Activated naive CD4-positive, alpha-beta T cell treated with anti-CD3 and anti-CD28 coated beads, Interleukin-2, amount 50 U/mL, for 72 hours (primary cell): ENCODE measurements around the gene AIP. TPM values are rescaled to one million over a fixed set of nuclear protein-coding genes. Genes with fewer than 3 reads are reported as not detected.
"Not testable (repeated sequence)": the region's sequence is repeated elsewhere in the genome, so short reads cannot be mapped to it uniquely, and the experiment has no call there.

Experiments used
- ATAC-seq, 2 donors: fragments of 150-1000 bp; cut with Tn5 transposase; 2 replicates each; pipeline ENCODE4 v1.10.0; 2021; ENCODE audit warnings: mild to moderate bottlenecking in 2 of 2, moderate library complexity in 2 of 2
- DNase-seq, 2 donors: peaks; one replicate each; pipeline ENCODE4 v3.0.0; 2021 to 2022; ENCODE audit warnings: low spot score in 2 of 2
- H3K27ac Mint-ChIP-seq, 2 donors: one replicate each; pipeline ENCODE4 v1.8.0; 2022; ENCODE audit warnings: mild to moderate bottlenecking in 2 of 2, mixed read lengths in 2 of 2
- H3K36me3 Mint-ChIP-seq, 2 donors: one replicate each; pipeline ENCODE4 v1.8.0; 2022; ENCODE audit warnings: mixed read lengths in 2 of 2
- H3K9me3 Mint-ChIP-seq, 2 donors: one replicate each; pipeline ENCODE4 v1.8.0; 2022; ENCODE audit warnings: mixed read lengths in 2 of 2
- total RNA-seq, 2 donors: library from RNA; stranded (reverse); gene quantifications; one replicate each; pipeline ENCODE4 v1.2.3, GENCODE V29; 2022

Gene AIP
- total RNA-seq, 2 donors from 2014 or later = 151 to 207 TPM

- DNase-seq (peak in 1 of 2 donors; percentile 61), ATAC-seq (no peak)
- Mint-ChIP-seq H3K9me3 (no peaks in the 10 kb centered on the region), H3K27ac (peak overlapping the region; percentile 97), H3K36me3 (peaks cover 8 to 15% of the 10 kb centered on the region in 2 donors)
Measured at GRCh38 chr11:67506426-67507051, 23.7 kb downstream of the AIP start.

- Mint-ChIP-seq H3K27ac (peak overlapping the region; percentile 97), H3K9me3 (no peaks in the 10 kb centered on the region), H3K36me3 (peaks cover 8 to 15% of the 10 kb centered on the region in 2 donors)
- DNase-seq (no peak), ATAC-seq (no peak)
Measured at GRCh38 chr11:67507242-67507863, 24.5 kb downstream of the AIP start.

- H3K36me3 Mint-ChIP-seq = peaks cover 8 to 12% of the 10 kb centered on the region in 2 donors
- peak within 1 kb of the TSS; percentile 97 to 99 for H3K27ac Mint-ChIP-seq
- ATAC-seq (peak; percentile 75 to 77), DNase-seq (peak; percentile 97 to 99)
- H3K9me3 Mint-ChIP-seq = no peaks in the 10 kb centered on the region
Measured at GRCh38 chr11:67507864-67508485, 25.1 kb downstream of the AIP start, which contains the start of gene CDK2AP2. Gene CDK2AP2 (minus strand): TSS chr11:67508162. CDS start chr11:67508082, 80 bp downstream.

GRCh38 chr11:67508486-67509121 lies 25.8 kb downstream of the AIP start:
- no peaks in the 10 kb centered on the region for H3K9me3 Mint-ChIP-seq
- ATAC-seq (peak; percentile 32 to 38), DNase-seq (peak; percentile 98 to 99)
- H3K36me3 Mint-ChIP-seq = peaks cover 8 to 10% of the 10 kb centered on the region in 2 donors
- H3K27ac Mint-ChIP-seq = peak overlapping the region; percentile 97 to 99

- ATAC-seq (no peak), DNase-seq (no peak)
- Mint-ChIP-seq H3K36me3 (peaks cover 8 to 10% of the 10 kb centered on the region in 2 donors), H3K9me3 (no peaks in the 10 kb centered on the region), H3K27ac (no peak overlapping the region)
Measured at GRCh38 chr11:67510023-67510345, 27.2 kb downstream of the AIP start.

- DNase-seq, H3K36me3 Mint-ChIP-seq, H3K27ac Mint-ChIP-seq, ATAC-seq, H3K9me3 Mint-ChIP-seq: not testable (repeated sequence)
Measured at GRCh38 chr11:67511558-67511957, 28.7 kb downstream of the AIP start.

- no peak for ATAC-seq
- DNase-seq = no peak
- no peaks in the 10 kb centered on the region for H3K36me3 Mint-ChIP-seq
- H3K27ac Mint-ChIP-seq = no peak overlapping the region
- no peaks in the 10 kb centered on the region for H3K9me3 Mint-ChIP-seq
Measured at GRCh38 chr11:67514116-67514515, 31.3 kb downstream of the AIP start.

- ATAC-seq = no peak
- no peaks in the 10 kb centered on the region for H3K36me3 Mint-ChIP-seq
- no peaks in the 10 kb centered on the region for H3K9me3 Mint-ChIP-seq
- no peak overlapping the region for H3K27ac Mint-ChIP-seq
- no peak for DNase-seq
Measured at GRCh38 chr11:67516806-67517205, 34.0 kb downstream of the AIP start.

- ATAC-seq = no peak
- no peaks in the 10 kb centered on the region for H3K9me3 Mint-ChIP-seq
- H3K27ac Mint-ChIP-seq = peak overlapping the region in 1 of 2 donors; percentile 44
- no peaks in the 10 kb centered on the region for H3K36me3 Mint-ChIP-seq
- DNase-seq = no peak
Measured at GRCh38 chr11:67517784-67518552, 35.1 kb downstream of the AIP start.

- no peaks in the 10 kb centered on the region for H3K36me3 Mint-ChIP-seq
- no peak overlapping the region for H3K27ac Mint-ChIP-seq
- DNase-seq (no peak), ATAC-seq (no peak)
- no peaks in the 10 kb centered on the region for H3K9me3 Mint-ChIP-seq
Measured at GRCh38 chr11:67519726-67520125, 36.9 kb downstream of the AIP start.

- no peak overlapping the region for H3K27ac Mint-ChIP-seq
- no peak for ATAC-seq
- H3K36me3 Mint-ChIP-seq = no peaks in the 10 kb centered on the region
- H3K9me3 Mint-ChIP-seq = no peaks in the 10 kb centered on the region
- DNase-seq = no peak
Measured at GRCh38 chr11:67520856-67521824, 38.3 kb downstream of the AIP start.

- ATAC-seq (no peak), DNase-seq (no peak)
- no peak overlapping the region for H3K27ac Mint-ChIP-seq
Measured at GRCh38 chr11:67521924-67522323, 39.1 kb downstream of the AIP start.

GRCh38 chr11:67522338-67522737 lies 39.5 kb downstream of the AIP start:
- no peaks in the 10 kb centered on the region for H3K36me3 Mint-ChIP-seq
- ATAC-seq (no peak), DNase-seq (no peak)
- peaks cover under 1 to 7% of the 10 kb centered on the region in 2 donors for H3K9me3 Mint-ChIP-seq
- no peak overlapping the region for H3K27ac Mint-ChIP-seq

More at GRCh38 chr11:67521924-67522323, 39.1 kb downstream of the AIP start:
- Mint-ChIP-seq H3K36me3 (no peaks in the 10 kb centered on the region), H3K9me3 (peaks cover 0 to 3% of the 10 kb centered on the region in 2 donors)

GRCh38 chr11:67522844-67523555 lies 40.2 kb downstream of the AIP start, which contains the start of gene CABP2:
Gene CABP2 (minus strand): TSS chr11:67523446. CDS start chr11:67523326, 120 bp downstream.
- no peak for DNase-seq
- H3K9me3 Mint-ChIP-seq = peaks cover 4 to 11% of the 10 kb centered on the region in 2 donors
- no peak within 1 kb of the TSS for H3K27ac Mint-ChIP-seq
- no peaks in the 10 kb centered on the region for H3K36me3 Mint-ChIP-seq
- ATAC-seq = no peak
